ENCODE measurements around the gene PKDREJ. TPM values are rescaled to one million over a fixed set of nuclear protein-coding genes. Genes with fewer than 3 reads are reported as not detected.
A peak's percentile ranks its signal among the peaks of the same experiment; 100 is the strongest.

The PKDREJ gene
- total RNA-seq, 1 donor from 2014 or later, result not detected

- H3K4me1 Mint-ChIP-seq (ENCODE audit: unreplicated experiment), result peaks cover 9% of the 10 kb centered on the region
- H3K9me3 Mint-ChIP-seq (ENCODE audit: unreplicated experiment), result no peaks in the 10 kb centered on the region
- no peak for TF ChIP-seq CTCF (IDR thresholded peaks at IDR 0.05; ENCODE audit: unreplicated experiment)
- no peak for DNase-seq (ENCODE audit: low spot score)
- peaks cover 10% of the 10 kb centered on the region for H3K27me3 Mint-ChIP-seq (ENCODE audit: unreplicated experiment)
- peak overlapping the region; percentile 77 for H3K4me3 Mint-ChIP-seq (ENCODE audit: unreplicated experiment)
- H3K36me3 Mint-ChIP-seq (ENCODE audit: low read depth, unreplicated experiment), result peaks cover 37% of the 10 kb centered on the region
- H3K27ac Mint-ChIP-seq (ENCODE audit: unreplicated experiment), result no peak overlapping the region
Observed at GRCh38 chr22:46286006-46286405, 22.9 kb upstream of the PKDREJ start.

- no peaks in the 10 kb centered on the region for H3K4me1 Mint-ChIP-seq (ENCODE audit: unreplicated experiment)
- H3K36me3 Mint-ChIP-seq (ENCODE audit: low read depth, unreplicated experiment), result peaks cover 41% of the 10 kb centered on the region
- H3K9me3 Mint-ChIP-seq (ENCODE audit: unreplicated experiment), result no peaks in the 10 kb centered on the region
- no peak overlapping the region for H3K27ac Mint-ChIP-seq (ENCODE audit: unreplicated experiment)
- H3K4me3 Mint-ChIP-seq (ENCODE audit: unreplicated experiment), result peak overlapping the region; percentile 67
- H3K27me3 Mint-ChIP-seq (ENCODE audit: unreplicated experiment), result peaks cover 3% of the 10 kb centered on the region
- DNase-seq (ENCODE audit: low spot score), result no peak
- no peak for TF ChIP-seq CTCF (IDR thresholded peaks at IDR 0.05; ENCODE audit: unreplicated experiment)
Observed at GRCh38 chr22:46281866-46282678, 18.9 kb upstream of the PKDREJ start.

GRCh38 chr22:46280999-46281623, 18.0 kb upstream of the PKDREJ start:
- H3K36me3 Mint-ChIP-seq (ENCODE audit: low read depth, unreplicated experiment), result peaks cover 41% of the 10 kb centered on the region
- no peak for TF ChIP-seq CTCF (IDR thresholded peaks at IDR 0.05; ENCODE audit: unreplicated experiment)

GRCh38 chr22:46280063-46280817, 17.1 kb upstream of the PKDREJ start:
- Mint-ChIP-seq H3K27ac (ENCODE audit: unreplicated experiment) (no peak overlapping the region), H3K4me3 (ENCODE audit: unreplicated experiment) (no peak overlapping the region), H3K27me3 (ENCODE audit: unreplicated experiment) (no peaks in the 10 kb centered on the region), H3K4me1 (ENCODE audit: unreplicated experiment) (no peaks in the 10 kb centered on the region), H3K36me3 (ENCODE audit: low read depth, unreplicated experiment) (peaks cover 42% of the 10 kb centered on the region), H3K9me3 (ENCODE audit: unreplicated experiment) (no peaks in the 10 kb centered on the region)
- TF ChIP-seq CTCF (IDR thresholded peaks at IDR 0.05; ENCODE audit: unreplicated experiment), result no peak
- no peak for DNase-seq (ENCODE audit: low spot score)

More at GRCh38 chr22:46280999-46281623, 18.0 kb upstream of the PKDREJ start:
- Mint-ChIP-seq H3K27ac (ENCODE audit: unreplicated experiment) (no peak overlapping the region), H3K27me3 (ENCODE audit: unreplicated experiment) (peaks cover 3% of the 10 kb centered on the region), H3K4me1 (ENCODE audit: unreplicated experiment) (no peaks in the 10 kb centered on the region), H3K4me3 (ENCODE audit: unreplicated experiment) (peak overlapping the region; percentile 67), H3K9me3 (ENCODE audit: unreplicated experiment) (no peaks in the 10 kb centered on the region)
- no peak for DNase-seq (ENCODE audit: low spot score)
